Fibroblast of lung (primary cell): Measurements from ENCODE around the gene FNDC11. TPM values are rescaled to one million over a fixed set of nuclear protein-coding genes. Genes with fewer than 3 reads are reported as not detected.

Experiments
- DNase-seq, 2 donors: peaks; one replicate each; pipeline versions ENCODE4 v3.0.0 to v3.0.0-alpha.2; 2010; ENCODE audit warnings: low read depth in 2 of 2
- H2AFZ ChIP-seq: 2 replicates; pipeline ENCODE4 v1.5.1; 2012; ENCODE audit warnings: low read length, control low read depth, inconsistent platforms
- H3K27ac ChIP-seq: 2 replicates; pipeline ENCODE4 v1.5.1; 2011; ENCODE audit warnings: low read length, control low read depth; ENCODE audit not compliant: insufficient read depth
- H3K27me3 ChIP-seq: 2 replicates; pipeline ENCODE4 v1.5.1; 2011; ENCODE audit warnings: mild to moderate bottlenecking, low read length; ENCODE audit not compliant: control insufficient read depth, insufficient read depth
- H3K36me3 ChIP-seq: 2 replicates; pipeline ENCODE4 v1.5.1; 2011; ENCODE audit warnings: low read length; ENCODE audit not compliant: control insufficient read depth, insufficient read depth
- H3K4me1 ChIP-seq: 2 replicates; pipeline ENCODE4 v1.5.1; 2011; ENCODE audit warnings: low read length; ENCODE audit not compliant: control insufficient read depth, insufficient read depth; ENCODE audit errors: extremely low read depth
- H3K4me2 ChIP-seq: 2 replicates; pipeline ENCODE4 v1.5.1; 2011; ENCODE audit warnings: low read length, control low read depth; ENCODE audit not compliant: insufficient read depth; ENCODE audit errors: extremely low read depth
- H3K4me3 ChIP-seq, 4 experiments: fragments of 200-600 bp in 1 of 4; sonication (generic) in 1 of 4; replicated peaks in 1 of 4; 2 replicates each; pipeline ENCODE4 v1.5.1; 2011 to 2016; ENCODE audit warnings: low read length in 4 of 4, low read depth in 3 of 4, mild to moderate bottlenecking in 3 of 4, control low read depth in 2 of 4, inconsistent platforms in 1 of 4, mixed read lengths in 1 of 4; ENCODE audit not compliant: insufficient read depth in 1 of 4; ENCODE audit errors: control extremely low read depth in 1 of 4
- H3K79me2 ChIP-seq: 2 replicates; pipeline ENCODE4 v1.5.1; 2012; ENCODE audit warnings: mild to moderate bottlenecking, low read length, inconsistent platforms; ENCODE audit not compliant: control insufficient read depth, insufficient read depth
- H3K9ac ChIP-seq: 2 replicates; pipeline ENCODE4 v1.5.1; 2011; ENCODE audit warnings: mild to moderate bottlenecking, low read length, control low read depth; ENCODE audit not compliant: insufficient read depth
- H3K9me3 ChIP-seq: 2 replicates; pipeline ENCODE4 v1.5.1; 2012; ENCODE audit warnings: low read depth, low read length; ENCODE audit not compliant: control insufficient read depth, insufficient read depth
- H4K20me1 ChIP-seq: 2 replicates; pipeline ENCODE4 v1.5.1; 2011; ENCODE audit warnings: low read length; ENCODE audit not compliant: control insufficient read depth, insufficient read depth; ENCODE audit errors: extremely low read depth
- CTCF ChIP-seq, 2 donors: IDR thresholded peaks in 1 of 2; conservative IDR thresholded peaks in 1 of 2; 1 replicate in 1 of 2; 2 replicates in 1 of 2; pipeline ENCODE4 v1.5.1; 2011 to 2012; ENCODE audit warnings: low read length in 2 of 2, control low read depth in 1 of 2, inconsistent platforms in 1 of 2, low read depth in 1 of 2, mild to moderate bottlenecking in 1 of 2
- EZH2 ChIP-seq: IDR thresholded peaks from 2 replicates; pipeline ENCODE4 v1.5.1; 2012; ENCODE audit warnings: low read length, control low read depth, mild to moderate bottlenecking; ENCODE audit errors: missing control alignments
- polyA plus RNA-seq, 2 donors: library from polyadenylated mRNA; depleted of rRNA in 1 of 2; stranded (reverse) in 1 of 2; unstranded in 1 of 2; fragments of >200 nt; gene quantifications; 2 replicates each; pipeline ENCODE4 v1.2.1, GENCODE V29; 2011 to 2012; ENCODE audit warnings: missing spikeins in 1 of 2
- total RNA-seq: library from RNA; depleted of rRNA; stranded (reverse); fragments of >200 nt; gene quantifications from 2 replicates; pipeline ENCODE4 v1.2.1, GENCODE V29; 2014

The FNDC11 gene
- total and polyA plus RNA-seq, 2 donors (not counting 1 experiment from before 2014, with no cell fraction given), result 0.22 to 1.7 TPM

- Histone ChIP-seq H3K4me2 (no peak overlapping the region), H2AFZ (no peak overlapping the region), H3K9ac (peak overlapping the region; percentile 2), H3K79me2 (peaks cover 5% of the 10 kb centered on the region), H3K4me1 (peaks cover 7% of the 10 kb centered on the region), H3K36me3 (peaks cover 3% of the 10 kb centered on the region), H3K27me3 (no peaks in the 10 kb centered on the region), H3K27ac (no peak overlapping the region), H4K20me1 (no peaks in the 10 kb centered on the region), H3K4me3 (no peak overlapping the region), H3K9me3 (no peaks in the 10 kb centered on the region)
- DNase-seq, result no peak
- TF ChIP-seq CTCF (conservative IDR thresholded peaks at IDR 0.05 in 1 of 2, IDR thresholded peaks at IDR 0.05 in 1 of 2; ENCODE audit: low read depth in 1 of 2, low read length in 2 of 2) (no peak), EZH2 (no peak)
Measured at GRCh38 chr20:63572071-63572787, 18.3 kb downstream of the FNDC11 start.

GRCh38 chr20:63572788-63573646, 19.1 kb downstream of the FNDC11 start:
- Histone ChIP-seq H3K9me3 (no peaks in the 10 kb centered on the region), H3K9ac (peak overlapping the region; percentile 84), H2AFZ (no peak overlapping the region), H3K4me3 (peak overlapping the region; percentile 76 to 88 (median 84)), H3K36me3 (peaks cover 3% of the 10 kb centered on the region), H3K4me1 (peaks cover 7% of the 10 kb centered on the region), H4K20me1 (no peaks in the 10 kb centered on the region), H3K79me2 (peaks cover 5% of the 10 kb centered on the region), H3K27ac (peak overlapping the region; percentile 83), H3K4me2 (peak overlapping the region; percentile 99), H3K27me3 (no peaks in the 10 kb centered on the region)
- TF ChIP-seq CTCF (conservative IDR thresholded peaks at IDR 0.05 in 1 of 2, IDR thresholded peaks at IDR 0.05 in 1 of 2; ENCODE audit: low read depth in 1 of 2, low read length in 2 of 2) (no peak), EZH2 (no peak)
- no peak for DNase-seq

GRCh38 chr20:63573647-63574131, 19.7 kb downstream of the FNDC11 start:
- Histone ChIP-seq H3K27ac (peak overlapping the region; percentile 83), H2AFZ (peak overlapping the region; percentile 29), H3K9me3 (no peaks in the 10 kb centered on the region), H4K20me1 (no peaks in the 10 kb centered on the region), H3K27me3 (no peaks in the 10 kb centered on the region), H3K36me3 (peaks cover 3% of the 10 kb centered on the region), H3K4me2 (peak overlapping the region; percentile 99), H3K9ac (peak overlapping the region; percentile 84), H3K4me3 (peak overlapping the region; percentile 76 to 88 (median 84)), H3K79me2 (peaks cover 5% of the 10 kb centered on the region), H3K4me1 (peaks cover 7% of the 10 kb centered on the region)
- DNase-seq, result no peak
- no peak for TF ChIP-seq CTCF (conservative IDR thresholded peaks at IDR 0.05 in 1 of 2, IDR thresholded peaks at IDR 0.05 in 1 of 2; ENCODE audit: low read depth in 1 of 2, low read length in 2 of 2)
- TF ChIP-seq EZH2, result no peak
